GM12878 (cell line): ENCODE results near the gene TEF.

Source experiments
- CBX5 ChIP-seq: sonication (generic); IDR thresholded peaks from 2 replicates; pipeline ENCODE4 v1.6.1; 2016; ENCODE audit warnings: low read depth, moderate library complexity, mild to moderate bottlenecking, inconsistent platforms
- USF1 ChIP-seq: IDR thresholded peaks from 2 replicates; pipeline ENCODE4 v1.6.1; 2011; ENCODE audit warnings: borderline replicate concordance, low read depth, mild to moderate bottlenecking, moderate library complexity, mixed read lengths, low read length; ENCODE audit not compliant: insufficient read depth; ENCODE audit errors: extremely low read length

GRCh38 chr22:41364955-41365354 is 16.8 kb upstream of the TEF start:
- no peak for TF ChIP-seq CBX5
- no peak for TF ChIP-seq USF1
